HEK293 (cell line): ENCODE results near the gene DDX56.

ENCODE experiments used
- CTCF ChIA-PET: fragments of 350-600 bp; formaldehyde crosslinking; extraction: SDS; loops from one replicate; lab custom pipeline; 2021; ENCODE audit warnings: antibody characterized with exemption; lab: Yijun Ruan, JAX
- POLR2A ChIA-PET: fragments of 300-600 bp; formaldehyde crosslinking; extraction: SDS; loops from one replicate; lab custom pipeline; 2020; ENCODE audit warnings: antibody characterized with exemption, inconsistent platforms; lab: Yijun Ruan, JAX
- H3K27ac ChIP-seq: fragments of 200-500 bp; sonication (Bioruptor generic); 2 replicates; pipeline ENCODE4 v1.5.1; 2014; ENCODE audit warnings: low read depth, low read length, control low read depth, inconsistent platforms; ENCODE audit errors: extremely low read depth
- H3K36me3 ChIP-seq, 2 experiments: fragments of 200-500 bp in 1 of 2; sonication (Bioruptor generic) in 1 of 2; 1 replicate in 1 of 2; 2 replicates in 1 of 2; pipeline ENCODE4 v1.5.1; 2014 to 2017; ENCODE audit warnings: inconsistent platforms in 2 of 2, low read length in 2 of 2; ENCODE audit not compliant: control insufficient read depth in 2 of 2, insufficient read depth in 1 of 2
- H3K4me1 ChIP-seq: fragments of 200-500 bp; sonication (Bioruptor generic); 2 replicates; pipeline ENCODE4 v1.5.1; 2014; ENCODE audit warnings: mild to moderate bottlenecking, low read length, inconsistent platforms; ENCODE audit not compliant: control insufficient read depth, insufficient read depth
- H3K4me3 ChIP-seq: 2 replicates; pipeline ENCODE4 v1.5.1; 2011; ENCODE audit warnings: low read depth, mild to moderate bottlenecking, control low read depth, low read length, moderate library complexity
- H3K9me3 ChIP-seq: fragments of 200-500 bp; sonication (Bioruptor generic); 2 replicates; pipeline ENCODE4 v1.5.1; 2014; ENCODE audit warnings: low read depth, low read length, inconsistent platforms; ENCODE audit not compliant: control insufficient read depth, insufficient read depth
- PRDM2 ChIP-seq: fragments of 450-650 bp; formaldehyde crosslinking; IDR thresholded peaks from 2 replicates; pipeline ENCODE4 v1.5.1; 2016; ENCODE audit warnings: missing biosample characterization, missing genetic modification characterization, borderline replicate concordance
- SETDB1 ChIP-seq: IDR thresholded peaks from one replicate; pipeline ENCODE4 v1.6.1; 2017; ENCODE audit warnings: mild to moderate bottlenecking, low read length, moderate library complexity, mixed read lengths; ENCODE audit not compliant: insufficient read length
- ZNF121 ChIP-seq: fragments of 450-650 bp; formaldehyde crosslinking; IDR thresholded peaks from 2 replicates; pipeline ENCODE4 v1.5.1; 2016; ENCODE audit warnings: missing biosample characterization, missing genetic modification characterization
- ZNF311 ChIP-seq: fragments of 450-650 bp; formaldehyde crosslinking; IDR thresholded peaks from 2 replicates; pipeline ENCODE4 v1.5.1; 2017; ENCODE audit warnings: missing biosample characterization, missing genetic modification characterization, borderline replicate concordance
- ZNF391 ChIP-seq: fragments of 450-650 bp; formaldehyde crosslinking; IDR thresholded peaks from 2 replicates; pipeline ENCODE4 v1.5.1; 2016; ENCODE audit warnings: low read depth, missing biosample characterization, missing genetic modification characterization, borderline replicate concordance
- ZNF426 ChIP-seq: fragments of 450-650 bp; formaldehyde crosslinking; IDR thresholded peaks from 2 replicates; pipeline ENCODE4 v1.5.1; 2017; ENCODE audit warnings: missing biosample characterization, missing genetic modification characterization, mild to moderate bottlenecking, inconsistent platforms, moderate library complexity
- ZNF449 ChIP-seq: fragments of 450-650 bp; formaldehyde crosslinking; IDR thresholded peaks from 2 replicates; pipeline ENCODE4 v1.5.1; 2017; ENCODE audit warnings: missing biosample characterization, mild to moderate bottlenecking, missing genetic modification characterization, moderate library complexity
- ZNF514 ChIP-seq: fragments of 450-650 bp; formaldehyde crosslinking; IDR thresholded peaks from 2 replicates; pipeline ENCODE4 v1.5.1; 2016; ENCODE audit warnings: missing biosample characterization, missing genetic modification characterization
- ZNF623 ChIP-seq: fragments of 450-650 bp; formaldehyde crosslinking; IDR thresholded peaks from 2 replicates; pipeline ENCODE4 v1.5.1; 2016; ENCODE audit warnings: missing biosample characterization, missing genetic modification characterization
- ZNF645 ChIP-seq: fragments of 450-650 bp; formaldehyde crosslinking; IDR thresholded peaks from 2 replicates; pipeline ENCODE4; 2016; ENCODE audit warnings: missing biosample characterization, missing genetic modification characterization
- ZNF654 ChIP-seq: fragments of 450-650 bp; formaldehyde crosslinking; IDR thresholded peaks from 2 replicates; pipeline ENCODE4 v1.5.1; 2016; ENCODE audit warnings: low read depth, missing biosample characterization, missing genetic modification characterization
- ZNF777 ChIP-seq: fragments of 450-650 bp; formaldehyde crosslinking; IDR thresholded peaks from 2 replicates; pipeline ENCODE4 v1.5.1; 2017; ENCODE audit warnings: missing biosample characterization, missing genetic modification characterization, borderline replicate concordance
- ZNF785 ChIP-seq: fragments of 450-650 bp; formaldehyde crosslinking; IDR thresholded peaks from 2 replicates; pipeline ENCODE4 v1.5.1; 2016; ENCODE audit warnings: missing biosample characterization, missing genetic modification characterization
- ZNF791 ChIP-seq: fragments of 450-650 bp; formaldehyde crosslinking; IDR thresholded peaks from 2 replicates; pipeline ENCODE4 v1.5.1; 2016; ENCODE audit warnings: missing biosample characterization, missing genetic modification characterization
- ZNF843 ChIP-seq: fragments of 450-650 bp; formaldehyde crosslinking; IDR thresholded peaks from 2 replicates; pipeline ENCODE4 v1.5.1; 2016; ENCODE audit warnings: missing biosample characterization, missing genetic modification characterization
- TF ChIP-seq, protein P1 (sequence below): fragments of 450-650 bp; formaldehyde crosslinking; IDR thresholded peaks from 2 replicates; pipeline ENCODE4 v1.5.1; 2016; ENCODE audit warnings: missing biosample characterization, missing genetic modification characterization, low read depth
- TF ChIP-seq, protein P2 (sequence below): fragments of 450-650 bp; formaldehyde crosslinking; IDR thresholded peaks from 2 replicates; pipeline ENCODE4 v1.5.1; 2016; ENCODE audit warnings: missing biosample characterization, missing genetic modification characterization
- TF ChIP-seq, protein P3 (sequence below): fragments of 450-650 bp; formaldehyde crosslinking; IDR thresholded peaks from 2 replicates; pipeline ENCODE4 v1.5.1; 2016; ENCODE audit warnings: missing biosample characterization, missing genetic modification characterization
- TF ChIP-seq, protein P4 (sequence below): fragments of 450-650 bp; formaldehyde crosslinking; optimal IDR thresholded peaks from 2 replicates; pipeline ENCODE3; 2016; ENCODE audit warnings: missing biosample characterization, mild to moderate bottlenecking, missing genetic modification characterization

Gene DDX56

DNA sequence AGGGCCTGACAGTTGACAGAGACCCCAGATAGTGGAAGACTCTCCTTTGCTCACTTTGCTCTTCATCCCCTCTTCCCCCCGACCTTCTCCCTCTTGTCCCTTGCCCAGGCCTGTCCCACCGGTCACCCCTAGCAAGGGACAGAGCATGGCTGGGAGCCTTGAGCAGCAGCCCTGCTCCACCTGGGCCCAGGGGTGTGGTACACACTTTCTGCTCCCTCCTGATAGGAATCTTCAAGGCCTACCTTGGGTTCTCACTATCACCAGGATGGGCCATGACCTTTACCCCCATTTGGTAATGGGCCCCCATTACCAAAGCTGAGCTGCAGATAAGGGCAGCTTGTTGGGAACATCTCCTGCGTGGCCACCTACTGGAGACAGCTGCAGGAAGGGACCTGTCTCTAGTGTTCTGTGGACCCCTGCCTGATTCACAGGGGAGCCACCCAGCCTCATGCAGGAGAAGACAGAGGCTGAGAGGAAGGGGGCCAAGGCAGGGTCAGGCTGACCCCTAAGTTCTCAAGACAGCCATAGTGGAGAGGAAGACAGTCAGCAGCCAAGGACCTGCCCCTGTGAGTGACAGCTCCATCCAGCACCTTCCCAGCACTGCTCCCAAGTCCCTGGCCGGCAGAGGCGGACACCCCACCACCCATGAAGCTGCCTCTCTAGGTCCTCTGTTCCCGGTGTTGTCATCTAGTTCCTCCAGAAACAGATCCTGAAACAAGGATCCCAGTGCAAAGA lies 31.7 kb downstream of the DDX56 start (continued):
- no peak for TF ChIP-seq PRDM2
- TF ChIP-seq ZNF391 (tag by site-specific recombination): no peak
- no peak for TF ChIP-seq ZNF514 (tag by site-specific recombination)

DNA sequence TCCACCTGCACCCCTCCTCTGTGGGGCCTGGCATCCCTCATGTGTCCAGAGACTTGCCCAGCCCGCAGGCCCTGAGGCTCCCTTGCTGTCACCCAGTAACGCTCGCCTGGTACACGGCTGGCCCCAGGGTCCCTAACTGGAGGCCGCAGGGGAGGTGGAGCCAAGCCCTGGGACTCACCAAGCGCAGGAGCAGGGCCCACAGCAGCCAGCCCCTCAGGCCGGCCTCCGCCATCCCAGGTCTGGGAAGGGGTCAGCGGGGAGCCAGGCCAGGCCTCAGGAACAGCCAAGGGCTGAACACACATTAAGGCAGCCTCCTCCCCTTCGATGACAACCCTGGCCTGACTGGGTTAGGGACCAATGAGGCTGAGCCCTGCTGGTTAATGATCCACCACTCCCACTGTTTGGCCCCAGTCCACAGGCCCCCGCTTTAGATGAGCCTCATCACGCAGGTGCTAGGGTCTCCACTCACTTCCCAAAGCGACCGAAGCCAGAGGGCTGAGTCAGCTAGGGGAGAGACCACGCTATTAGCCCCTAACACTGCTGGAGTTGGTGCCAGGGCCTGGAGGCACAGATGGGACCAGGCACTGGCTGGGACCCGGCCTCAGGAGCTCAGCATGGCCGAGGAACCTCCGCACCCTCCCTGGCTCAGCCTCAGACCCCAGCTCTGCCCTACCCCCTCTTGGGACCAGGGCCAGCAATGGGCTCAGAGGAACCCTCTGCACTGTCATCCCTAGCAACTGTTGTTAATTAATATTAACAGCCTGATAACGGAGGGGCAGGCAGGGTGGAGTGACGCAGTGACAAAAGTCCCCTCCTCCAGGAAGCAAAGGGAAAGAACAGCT lies 32.5 kb downstream of the DDX56 start, which contains the start of gene NPC1L1:
TSS of gene NPC1L1 (minus strand) at position 303 of the 842 bp plus-strand sequence. CDS start at position 232, 71 bp downstream.
- H3K27ac ChIP-seq: no peak within 1 kb of the TSS
- H3K4me1 ChIP-seq: no peaks in the 10 kb centered on the region
- POLR2A ChIA-PET: interaction anchor here (0.6 kb wide), 1 partner anchor 120 kb away, joined by 3 read pairs; no protein-coding TSS in a partner anchor
- CTCF ChIA-PET: interaction anchor here (0.5 kb wide), 1 partner anchor 11 kb away, joined by 3 read pairs; no protein-coding TSS in a partner anchor
- H3K4me3 ChIP-seq: no peak within 1 kb of the TSS
- H3K36me3 ChIP-seq: no peaks in the 10 kb centered on the region
- no peaks in the 10 kb centered on the region for H3K9me3 ChIP-seq
- TF ChIP-seq ZNF791 (tag by site-specific recombination) (no peak), ZNF654 (no peak), ZNF426 (tag by site-specific recombination) (no peak), ZNF777 (tag by site-specific recombination) (no peak), ZNF843 (tag by site-specific recombination) (no peak), ZNF121 (tag by site-specific recombination) (no peak), ZNF449 (tag by site-specific recombination) (no peak), ZNF645 (tag by site-specific recombination) (no peak), SETDB1 (no peak), ZNF623 (tag by site-specific recombination) (no peak), ZNF311 (no peak), ZNF785 (no peak)
- TF ChIP-seq, protein P1, sequence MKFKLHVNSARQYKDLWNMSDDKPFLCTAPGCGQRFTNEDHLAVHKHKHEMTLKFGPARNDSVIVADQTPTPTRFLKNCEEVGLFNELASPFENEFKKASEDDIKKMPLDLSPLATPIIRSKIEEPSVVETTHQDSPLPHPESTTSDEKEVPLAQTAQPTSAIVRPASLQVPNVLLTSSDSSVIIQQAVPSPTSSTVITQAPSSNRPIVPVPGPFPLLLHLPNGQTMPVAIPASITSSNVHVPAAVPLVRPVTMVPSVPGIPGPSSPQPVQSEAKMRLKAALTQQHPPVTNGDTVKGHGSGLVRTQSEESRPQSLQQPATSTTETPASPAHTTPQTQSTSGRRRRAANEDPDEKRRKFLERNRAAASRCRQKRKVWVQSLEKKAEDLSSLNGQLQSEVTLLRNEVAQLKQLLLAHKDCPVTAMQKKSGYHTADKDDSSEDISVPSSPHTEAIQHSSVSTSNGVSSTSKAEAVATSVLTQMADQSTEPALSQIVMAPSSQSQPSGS (tag by site-specific recombination): no peak
- TF ChIP-seq, protein P2, sequence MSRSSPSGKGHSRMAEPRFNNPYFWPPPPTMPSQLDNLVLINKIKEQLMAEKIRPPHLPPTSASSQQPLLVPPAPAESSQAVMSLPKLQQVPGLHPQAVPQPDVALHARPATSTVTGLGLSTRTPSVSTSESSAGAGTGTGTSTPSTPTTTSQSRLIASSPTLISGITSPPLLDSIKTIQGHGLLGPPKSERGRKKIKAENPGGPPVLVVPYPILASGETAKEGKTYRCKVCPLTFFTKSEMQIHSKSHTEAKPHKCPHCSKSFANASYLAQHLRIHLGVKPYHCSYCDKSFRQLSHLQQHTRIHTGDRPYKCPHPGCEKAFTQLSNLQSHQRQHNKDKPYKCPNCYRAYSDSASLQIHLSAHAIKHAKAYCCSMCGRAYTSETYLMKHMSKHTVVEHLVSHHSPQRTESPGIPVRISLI (tag by site-specific recombination): no peak
- TF ChIP-seq, protein P3, sequence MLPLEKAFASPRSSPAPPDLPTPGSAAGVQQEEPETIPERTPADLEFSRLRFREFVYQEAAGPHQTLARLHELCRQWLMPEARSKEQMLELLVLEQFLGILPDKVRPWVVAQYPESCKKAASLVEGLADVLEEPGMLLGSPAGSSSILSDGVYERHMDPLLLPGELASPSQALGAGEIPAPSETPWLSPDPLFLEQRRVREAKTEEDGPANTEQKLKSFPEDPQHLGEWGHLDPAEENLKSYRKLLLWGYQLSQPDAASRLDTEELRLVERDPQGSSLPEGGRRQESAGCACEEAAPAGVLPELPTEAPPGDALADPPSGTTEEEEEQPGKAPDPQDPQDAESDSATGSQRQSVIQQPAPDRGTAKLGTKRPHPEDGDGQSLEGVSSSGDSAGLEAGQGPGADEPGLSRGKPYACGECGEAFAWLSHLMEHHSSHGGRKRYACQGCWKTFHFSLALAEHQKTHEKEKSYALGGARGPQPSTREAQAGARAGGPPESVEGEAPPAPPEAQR (tag by site-specific recombination): no peak
- TF ChIP-seq, protein P4, sequence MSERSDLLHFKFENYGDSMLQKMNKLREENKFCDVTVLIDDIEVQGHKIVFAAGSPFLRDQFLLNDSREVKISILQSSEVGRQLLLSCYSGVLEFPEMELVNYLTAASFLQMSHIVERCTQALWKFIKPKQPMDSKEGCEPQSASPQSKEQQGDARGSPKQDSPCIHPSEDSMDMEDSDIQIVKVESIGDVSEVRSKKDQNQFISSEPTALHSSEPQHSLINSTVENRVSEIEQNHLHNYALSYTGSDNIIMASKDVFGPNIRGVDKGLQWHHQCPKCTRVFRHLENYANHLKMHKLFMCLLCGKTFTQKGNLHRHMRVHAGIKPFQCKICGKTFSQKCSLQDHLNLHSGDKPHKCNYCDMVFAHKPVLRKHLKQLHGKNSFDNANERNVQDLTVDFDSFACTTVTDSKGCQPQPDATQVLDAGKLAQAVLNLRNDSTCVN (tag by site-specific recombination): no peak
